ENCODE data around the gene PUM2.
A peak's percentile ranks its signal among the peaks of the same experiment; 100 is the strongest.

The PUM2 gene

DNA sequence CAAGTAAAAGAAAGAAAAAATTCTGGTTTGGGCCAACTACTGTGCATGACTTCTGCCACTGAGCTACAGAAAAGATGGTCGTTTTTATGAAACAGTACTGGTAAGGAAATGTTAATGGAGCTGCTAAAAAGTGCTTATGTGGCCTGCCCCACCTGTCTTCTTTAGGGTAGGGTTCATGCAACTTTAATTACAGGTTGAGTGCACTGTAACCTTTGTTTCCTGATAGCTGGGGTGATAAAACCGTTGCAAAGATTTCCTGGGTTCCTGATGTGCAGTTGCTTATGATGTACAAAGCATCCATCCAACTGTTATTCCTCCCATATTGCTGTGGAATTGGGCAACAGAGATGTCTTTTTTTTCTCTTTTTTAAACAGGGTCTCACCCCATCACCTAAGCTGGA lies 34.3 kb upstream of the PUM2 start:
- Histone ChIP-seq H3K36me3 (ENCODE audit: control insufficient read depth, insufficient read depth, low read length) (no peaks in the 10 kb centered on the region), H3K4me3 (ENCODE audit: low read depth, low read length) (no peak overlapping the region), H3K4me1 (no peaks in the 10 kb centered on the region), H3K4me2 (ENCODE audit: low read length) (no peak overlapping the region), H3K79me2 (no peaks in the 10 kb centered on the region), H3K9ac (no peak overlapping the region), H3K27ac (no peak overlapping the region), H3K9me3 (ENCODE audit: control insufficient read depth, low read length) (no peaks in the 10 kb centered on the region), H3K27me3 (ENCODE audit: control insufficient read depth, insufficient read depth, low read length) (no peaks in the 10 kb centered on the region), H2AFZ (no peak overlapping the region)
- TF ChIP-seq, protein P1, sequence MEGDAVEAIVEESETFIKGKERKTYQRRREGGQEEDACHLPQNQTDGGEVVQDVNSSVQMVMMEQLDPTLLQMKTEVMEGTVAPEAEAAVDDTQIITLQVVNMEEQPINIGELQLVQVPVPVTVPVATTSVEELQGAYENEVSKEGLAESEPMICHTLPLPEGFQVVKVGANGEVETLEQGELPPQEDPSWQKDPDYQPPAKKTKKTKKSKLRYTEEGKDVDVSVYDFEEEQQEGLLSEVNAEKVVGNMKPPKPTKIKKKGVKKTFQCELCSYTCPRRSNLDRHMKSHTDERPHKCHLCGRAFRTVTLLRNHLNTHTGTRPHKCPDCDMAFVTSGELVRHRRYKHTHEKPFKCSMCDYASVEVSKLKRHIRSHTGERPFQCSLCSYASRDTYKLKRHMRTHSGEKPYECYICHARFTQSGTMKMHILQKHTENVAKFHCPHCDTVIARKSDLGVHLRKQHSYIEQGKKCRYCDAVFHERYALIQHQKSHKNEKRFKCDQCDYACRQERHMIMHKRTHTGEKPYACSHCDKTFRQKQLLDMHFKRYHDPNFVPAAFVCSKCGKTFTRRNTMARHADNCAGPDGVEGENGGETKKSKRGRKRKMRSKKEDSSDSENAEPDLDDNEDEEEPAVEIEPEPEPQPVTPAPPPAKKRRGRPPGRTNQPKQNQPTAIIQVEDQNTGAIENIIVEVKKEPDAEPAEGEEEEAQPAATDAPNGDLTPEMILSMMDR (IDR thresholded peaks at IDR 0.05) = no peak

DNA sequence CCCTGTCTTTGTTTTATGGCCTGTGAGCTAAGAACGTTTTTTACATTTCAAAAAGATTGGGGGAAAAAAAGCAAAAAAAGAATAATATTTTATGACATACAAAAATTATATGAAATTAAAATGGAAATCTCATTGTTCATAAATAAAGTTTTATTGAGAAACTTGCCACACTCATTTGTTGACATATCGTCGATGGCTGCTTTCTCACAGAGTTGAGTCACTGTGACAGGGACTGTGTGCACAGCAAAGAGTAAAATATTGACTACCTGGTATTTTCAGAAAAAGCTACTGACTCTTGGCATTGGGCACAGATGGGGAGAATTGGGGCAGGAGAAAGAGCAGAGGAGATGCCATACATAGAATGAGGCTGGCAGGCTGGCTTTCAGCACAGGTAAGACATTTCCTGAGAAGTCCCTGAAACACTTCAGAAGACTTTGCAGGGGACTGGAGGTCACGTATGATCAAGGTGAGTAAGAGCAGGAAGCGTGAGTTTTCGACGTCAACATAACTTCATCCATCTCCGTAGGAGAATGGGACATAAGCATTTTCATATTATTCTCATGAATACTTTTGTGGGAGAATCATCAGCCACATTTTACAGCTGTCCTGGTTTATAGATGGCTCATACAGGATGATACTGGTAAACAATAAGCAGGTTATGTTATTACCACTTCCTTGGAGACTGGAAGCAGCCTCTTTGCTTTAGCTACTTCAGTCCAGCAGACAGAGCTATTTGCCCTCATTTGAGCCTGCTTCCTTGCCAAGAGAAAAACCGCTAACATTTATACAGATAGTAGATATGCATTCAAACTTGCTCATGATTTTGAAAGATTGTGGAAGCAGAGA lies 32.5 kb upstream of the PUM2 start:
- H3K36me3 ChIP-seq (ENCODE audit: control insufficient read depth, insufficient read depth, low read length) = no peaks in the 10 kb centered on the region
- peaks cover 8% of the 10 kb centered on the region for H3K4me1 ChIP-seq
- H3K4me3 ChIP-seq (ENCODE audit: low read depth, low read length) = no peak overlapping the region
- H3K27me3 ChIP-seq (ENCODE audit: control insufficient read depth, insufficient read depth, low read length) = no peaks in the 10 kb centered on the region
- H3K79me2 ChIP-seq = no peaks in the 10 kb centered on the region
- H3K27ac ChIP-seq = no peak overlapping the region
- no peaks in the 10 kb centered on the region for H3K9me3 ChIP-seq (ENCODE audit: control insufficient read depth, low read length)
- H3K9ac ChIP-seq = no peak overlapping the region
- H2AFZ ChIP-seq = no peak overlapping the region
- TF ChIP-seq, protein P1 (IDR thresholded peaks at IDR 0.05) = no peak
- H3K4me2 ChIP-seq (ENCODE audit: low read length) = no peak overlapping the region

DNA sequence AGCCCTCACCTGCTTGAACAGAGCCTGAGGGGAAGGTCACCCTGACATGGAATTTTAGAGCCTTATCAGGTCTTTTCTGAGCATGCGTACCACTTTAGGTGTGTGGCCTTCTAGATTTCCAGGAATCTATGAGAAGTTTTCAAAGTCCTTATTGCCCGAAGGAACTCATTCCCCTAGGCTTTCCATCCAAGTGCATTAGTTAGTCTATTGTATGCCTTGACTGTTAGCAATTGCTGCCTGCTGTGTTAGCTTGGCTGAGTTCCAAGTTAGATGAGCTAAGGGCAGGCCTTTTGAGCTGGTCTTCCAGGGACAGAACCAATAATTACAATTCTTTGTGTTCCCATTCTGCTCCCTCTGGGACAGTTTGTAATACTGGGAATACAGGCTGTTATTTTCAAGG lies 30.8 kb upstream of the PUM2 start:
- Histone ChIP-seq H3K79me2 (no peaks in the 10 kb centered on the region), H3K9ac (no peak overlapping the region), H3K9me3 (ENCODE audit: control insufficient read depth, low read length) (no peaks in the 10 kb centered on the region), H3K36me3 (ENCODE audit: control insufficient read depth, insufficient read depth, low read length) (no peaks in the 10 kb centered on the region), H3K4me3 (ENCODE audit: low read depth, low read length) (no peak overlapping the region), H2AFZ (no peak overlapping the region), H3K4me1 (peaks cover 8% of the 10 kb centered on the region), H3K4me2 (ENCODE audit: low read length) (no peak overlapping the region), H3K27me3 (ENCODE audit: control insufficient read depth, insufficient read depth, low read length) (no peaks in the 10 kb centered on the region), H3K27ac (no peak overlapping the region)
- TF ChIP-seq, protein P1 (IDR thresholded peaks at IDR 0.05) = no peak

DNA sequence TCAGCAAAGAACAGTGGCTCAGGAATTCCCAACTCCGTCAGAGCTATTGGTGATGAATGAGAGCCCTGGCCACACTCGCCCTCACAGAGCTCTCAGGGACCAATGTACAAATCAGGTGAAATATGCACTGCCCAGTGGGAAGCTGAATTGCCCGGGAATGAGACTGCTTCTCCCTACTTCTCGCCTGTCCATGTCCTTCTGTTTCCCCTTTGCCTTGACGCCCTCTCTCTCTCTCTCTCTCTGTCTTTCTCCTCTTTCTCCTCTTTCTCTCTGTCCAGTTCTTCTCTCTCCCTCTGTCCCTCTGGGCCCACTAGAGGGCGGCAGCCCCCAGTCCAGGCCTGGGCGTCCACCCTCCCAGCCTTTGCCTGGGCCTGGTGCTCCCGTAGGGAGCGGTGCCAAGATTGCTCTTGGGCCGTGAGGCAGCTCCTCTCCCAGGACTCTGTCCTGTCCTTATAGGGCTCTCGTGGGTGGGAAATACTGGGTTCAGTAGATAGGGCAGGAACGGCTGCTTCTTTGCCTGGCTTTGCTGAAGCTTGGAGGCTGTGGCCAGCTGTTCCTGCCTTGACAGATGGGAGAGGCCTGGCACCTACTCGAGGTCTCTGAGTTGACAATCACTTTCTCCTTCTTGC lies 28.4 kb upstream of the PUM2 start:
- Histone ChIP-seq H3K27ac (peak overlapping the region; percentile 52), H3K9ac (no peak overlapping the region)

More for the DNA sequence above, 28.4 kb upstream of the PUM2 start:
- Histone ChIP-seq H3K4me3 (ENCODE audit: low read depth, low read length) (no peak overlapping the region), H2AFZ (peak overlapping the region; percentile 97), H3K4me2 (ENCODE audit: low read length) (no peak overlapping the region), H3K79me2 (no peaks in the 10 kb centered on the region), H3K9me3 (ENCODE audit: control insufficient read depth, low read length) (no peaks in the 10 kb centered on the region), H3K27me3 (ENCODE audit: control insufficient read depth, insufficient read depth, low read length) (no peaks in the 10 kb centered on the region), H3K4me1 (peaks cover 8% of the 10 kb centered on the region), H3K36me3 (ENCODE audit: control insufficient read depth, insufficient read depth, low read length) (no peaks in the 10 kb centered on the region)
- TF ChIP-seq, protein P1 (IDR thresholded peaks at IDR 0.05) = peak; percentile 89
